H9 (cell line): ENCODE data around the gene TGFBR2. TPM values are rescaled to one million over a fixed set of nuclear protein-coding genes. Genes with fewer than 3 reads are reported as not detected.

Source experiments
- DNase-seq: peaks from one replicate; pipeline ENCODE4 v3.0.0-alpha.2; 2017
- H2AFZ ChIP-seq: one replicate; pipeline ENCODE4 v1.6.1; 2013; ENCODE audit warnings: mild to moderate bottlenecking, low read length, control low read depth, moderate library complexity
- H2AK5ac ChIP-seq: 2 replicates; pipeline ENCODE4 v1.6.1; 2013; ENCODE audit warnings: low read length, control low read depth, mixed read lengths; ENCODE audit not compliant: insufficient read length
- H2BK120ac ChIP-seq: one replicate; pipeline ENCODE4 v1.6.1; 2013; ENCODE audit warnings: low read depth, mild to moderate bottlenecking, low read length, control low read depth, inconsistent platforms; ENCODE audit not compliant: poor library complexity, severe bottlenecking
- H2BK12ac ChIP-seq: 2 replicates; pipeline ENCODE4 v1.6.1; 2013; ENCODE audit warnings: low read length, control low read depth, mixed read lengths, low read depth; ENCODE audit not compliant: insufficient read length
- H2BK15ac ChIP-seq: 2 replicates; pipeline ENCODE4 v1.6.1; 2013; ENCODE audit warnings: low read depth, low read length, control low read depth
- H2BK20ac ChIP-seq: one replicate; pipeline ENCODE4 v1.6.1; 2013; ENCODE audit warnings: low read depth, mild to moderate bottlenecking, low read length, control low read depth, inconsistent platforms; ENCODE audit not compliant: poor library complexity, severe bottlenecking
- H2BK5ac ChIP-seq: 2 replicates; pipeline ENCODE4 v1.6.1; 2013; ENCODE audit warnings: low read length, control low read depth, mixed read lengths; ENCODE audit not compliant: insufficient read length
- H3K14ac ChIP-seq: 2 replicates; pipeline ENCODE4 v1.6.1; 2013; ENCODE audit warnings: low read length, control low read depth; ENCODE audit not compliant: insufficient read depth
- H3K18ac ChIP-seq: 2 replicates; pipeline ENCODE4 v1.6.1; 2013; ENCODE audit warnings: low read depth, mild to moderate bottlenecking, mixed read lengths, low read length, control low read depth; ENCODE audit not compliant: insufficient read length
- H3K23ac ChIP-seq: 2 replicates; pipeline ENCODE4 v1.6.1; 2013; ENCODE audit warnings: low read length, control low read depth, mixed read lengths, low read depth; ENCODE audit not compliant: insufficient read length
- H3K23me2 ChIP-seq: 2 replicates; pipeline ENCODE4 v1.6.1; 2013; ENCODE audit warnings: low read depth, mild to moderate bottlenecking, mixed read lengths, low read length, control low read depth; ENCODE audit not compliant: insufficient read length, poor library complexity, severe bottlenecking
- H3K27ac ChIP-seq: 2 replicates; pipeline ENCODE4 v1.5.1; 2013; ENCODE audit warnings: low read length, control low read depth, mixed read lengths, low read depth; ENCODE audit not compliant: insufficient read length
- H3K27me3 ChIP-seq: 2 replicates; pipeline ENCODE4 v1.6.1; 2013; ENCODE audit warnings: low read length, control low read depth, inconsistent platforms; ENCODE audit not compliant: insufficient read depth
- H3K4ac ChIP-seq: 2 replicates; pipeline ENCODE4 v1.6.1; 2013; ENCODE audit warnings: low read depth, mild to moderate bottlenecking, control low read depth, inconsistent platforms, low read length, moderate library complexity
- H3K4me1 ChIP-seq: 2 replicates; pipeline ENCODE4 v1.6.1; 2013; ENCODE audit warnings: low read length, control low read depth, inconsistent platforms; ENCODE audit not compliant: insufficient read depth
- H3K4me2 ChIP-seq: 2 replicates; pipeline ENCODE4 v1.6.1; 2013; ENCODE audit warnings: low read length, control low read depth, mixed read lengths; ENCODE audit not compliant: insufficient read length, insufficient read depth
- H3K56ac ChIP-seq: 2 replicates; pipeline ENCODE4 v1.6.1; 2013; ENCODE audit warnings: low read depth, mild to moderate bottlenecking, mixed read lengths, low read length, control low read depth; ENCODE audit not compliant: insufficient read length
- H3K79me1 ChIP-seq: 2 replicates; pipeline ENCODE4 v1.6.1; 2013; ENCODE audit warnings: low read depth, mild to moderate bottlenecking, moderate library complexity, low read length, control low read depth, inconsistent platforms; ENCODE audit not compliant: insufficient read depth, poor library complexity, severe bottlenecking
- H3K79me2 ChIP-seq: 2 replicates; pipeline ENCODE4 v1.6.1; 2013; ENCODE audit warnings: low read length, control low read depth, inconsistent platforms; ENCODE audit not compliant: insufficient read depth
- H3K9ac ChIP-seq: 2 replicates; pipeline ENCODE4 v1.6.1; 2013; ENCODE audit warnings: low read length, control low read depth, mixed read lengths; ENCODE audit not compliant: insufficient read length; ENCODE audit errors: extremely low read depth
- H3K9me3 ChIP-seq: one replicate; pipeline ENCODE4 v1.6.1; 2013; ENCODE audit warnings: low read depth, low read length, inconsistent platforms; ENCODE audit not compliant: control insufficient read depth
- H3T11ph ChIP-seq: one replicate; pipeline ENCODE4 v1.6.1; 2013; ENCODE audit warnings: mild to moderate bottlenecking, low read length, control low read depth, inconsistent platforms
- H4K20me1 ChIP-seq: one replicate; pipeline ENCODE4 v1.6.1; 2013; ENCODE audit not compliant: control insufficient read depth, insufficient read length, insufficient read depth
- H4K5ac ChIP-seq: 2 replicates; pipeline ENCODE4 v1.6.1; 2013; ENCODE audit warnings: low read depth, mild to moderate bottlenecking, mixed read lengths, low read length, control low read depth; ENCODE audit not compliant: insufficient read length
- H4K8ac ChIP-seq: replicated peaks from 2 replicates; pipeline ENCODE4 v1.6.1; 2013; ENCODE audit warnings: low read length, control low read depth, mixed read lengths, low read depth; ENCODE audit not compliant: insufficient read length
- H4K91ac ChIP-seq: 2 replicates; pipeline ENCODE4 v1.6.1; 2013; ENCODE audit warnings: low read depth, mild to moderate bottlenecking, moderate library complexity, mixed read lengths, low read length, control low read depth; ENCODE audit not compliant: insufficient read length
- H3K27ac Mint-ChIP-seq, 3 experiments: 2 replicates in 2 of 3; 3 replicates in 1 of 3; pipeline ENCODE4 v1.8.0; 2020 to 2021; ENCODE audit warnings: mixed read lengths in 3 of 3, mild to moderate bottlenecking in 1 of 3, moderate library complexity in 1 of 3
- H3K27me3 Mint-ChIP-seq: 2 replicates; pipeline ENCODE4 v1.8.0; 2021; ENCODE audit warnings: low read depth, mild to moderate bottlenecking, moderate library complexity, mixed read lengths
- H3K36me3 Mint-ChIP-seq, 3 experiments: 2 replicates in 2 of 3; 3 replicates in 1 of 3; pipeline ENCODE4 v1.8.0; 2020 to 2021; ENCODE audit warnings: low read depth in 3 of 3, mixed read lengths in 3 of 3; ENCODE audit not compliant: insufficient read depth in 1 of 3
- H3K4me1 Mint-ChIP-seq, 2 experiments: 2 replicates each; pipeline ENCODE4 v1.8.0; 2020; ENCODE audit warnings: mixed read lengths in 2 of 2
- H3K4me3 Mint-ChIP-seq, 2 experiments: 2 replicates in 1 of 2; 3 replicates in 1 of 2; pipeline ENCODE4 v1.8.0; 2020 to 2021; ENCODE audit warnings: mild to moderate bottlenecking in 2 of 2, mixed read lengths in 2 of 2, moderate library complexity in 1 of 2
- H3K9me3 Mint-ChIP-seq, 2 experiments: 2 replicates in 1 of 2; 3 replicates in 1 of 2; pipeline ENCODE4 v1.8.0; 2020; ENCODE audit warnings: mild to moderate bottlenecking in 2 of 2, mixed read lengths in 2 of 2, moderate library complexity in 1 of 2
- CTCF ChIP-seq: fragments of 200-600 bp; sonication (generic); conservative IDR thresholded peaks from 3 replicates; pipeline ENCODE4 v1.8.0; 2021; ENCODE audit warnings: antibody characterized with exemption, mild to moderate bottlenecking
- WGBS: extraction: QIAGEN DNeasy Blood & Tissue Kit; methylation state at CpG from one replicate; pipeline ENCODE4 v1.1.7; 2013; ENCODE audit warnings: missing lambda C conversion rate, low lambda C conversion rate, mixed read lengths; ENCODE audit not compliant: insufficient read length; ENCODE audit errors: extremely low coverage; 5-methylcytosine and 5-hydroxymethylcytosine counted together
- total RNA-seq: library from RNA; stranded (reverse); gene quantifications from 2 replicates; pipeline ENCODE4 v1.2.1, GENCODE V29; 2021

Gene TGFBR2
- total RNA-seq, 1 experiment from 2014 or later = 10.6 TPM

GRCh38 chr3:30632065-30632464 lies 25.7 kb downstream of the TGFBR2 start:
- no peak overlapping the region for H3K9ac ChIP-seq
- Mint-ChIP-seq H3K27ac (no peak overlapping the region; a peak in 1 of 7 replicates), H3K4me1 (peaks cover 44 to 48% of the 10 kb centered on the region in 2 experiments), H3K27me3 (no peaks in the 10 kb centered on the region), H3K9me3 (no peaks in the 10 kb centered on the region), H3K4me3 (no peak overlapping the region), H3K36me3 (peaks cover 14 to 19% (median 16%) of the 10 kb centered on the region in 3 experiments)
- H3K79me2 ChIP-seq = peaks cover 13% of the 10 kb centered on the region; the same call in 1 of the 2 replicates
- no peak overlapping the region for H3K4ac ChIP-seq
- H4K5ac ChIP-seq = no peak overlapping the region
- H2BK20ac ChIP-seq = no peak overlapping the region
- H3K9me3 ChIP-seq = no peaks in the 10 kb centered on the region
- no peaks in the 10 kb centered on the region for H3K79me1 ChIP-seq
- no peak for TF ChIP-seq CTCF
- no peak overlapping the region for H3T11ph ChIP-seq
- H3K27ac ChIP-seq = no peak overlapping the region
- no peak overlapping the region for H3K4me2 ChIP-seq
- H2BK12ac ChIP-seq = no peak overlapping the region
- no peak overlapping the region for H3K23ac ChIP-seq
- DNase-seq = no peak
- no peak overlapping the region for H3K56ac ChIP-seq
- H3K4me1 ChIP-seq = peaks cover 4% of the 10 kb centered on the region
- no peak overlapping the region for H4K8ac ChIP-seq
- H3K23me2 ChIP-seq = no peaks in the 10 kb centered on the region
- no peaks in the 10 kb centered on the region for H3K27me3 ChIP-seq
- no peak overlapping the region for H2BK15ac ChIP-seq
- no peak overlapping the region for H2BK5ac ChIP-seq
- no peak overlapping the region for H3K18ac ChIP-seq
- no peak overlapping the region for H2BK120ac ChIP-seq
- H3K14ac ChIP-seq = no peak overlapping the region
- H4K91ac ChIP-seq = no peak overlapping the region
- H2AK5ac ChIP-seq = no peak overlapping the region
- no peak overlapping the region for H2AFZ ChIP-seq
- H4K20me1 ChIP-seq = no peaks in the 10 kb centered on the region
- WGBS = no CpG with 5 or more reads among the region's 3 CpGs
